ENCODE data around the gene RUFY1.
"Not testable (repeated sequence)": the region's sequence is repeated elsewhere in the genome, so short reads cannot be mapped to it uniquely, and the experiment has no call there.

RUFY1 gene

GRCh38 chr5:179533024-179533423, 17.3 kb upstream of the RUFY1 start:
- TF ChIP-seq ZFX (IDR thresholded peaks at IDR 0.05; ENCODE audit: borderline replicate concordance) = no peak
- no peak for TF ChIP-seq CTCF (IDR thresholded peaks at IDR 0.05)
- no peak overlapping the region for H3K27ac ChIP-seq

- H3K27ac ChIP-seq = no peak overlapping the region
Measured at GRCh38 chr5:179533907-179534306, 16.4 kb upstream of the RUFY1 start.

GRCh38 chr5:179534431-179534830, 15.9 kb upstream of the RUFY1 start:
- TF ChIP-seq ZFX (IDR thresholded peaks at IDR 0.05; ENCODE audit: borderline replicate concordance) (no peak), CTCF (IDR thresholded peaks at IDR 0.05) (no peak)
- no peak overlapping the region for H3K27ac ChIP-seq

More at GRCh38 chr5:179533907-179534306, 16.4 kb upstream of the RUFY1 start:
- TF ChIP-seq CTCF (IDR thresholded peaks at IDR 0.05) = no peak
- no peak for TF ChIP-seq ZFX (IDR thresholded peaks at IDR 0.05; ENCODE audit: borderline replicate concordance)

- no peak overlapping the region for H3K27ac ChIP-seq
- TF ChIP-seq CTCF (IDR thresholded peaks at IDR 0.05) = no peak
- TF ChIP-seq ZFX (IDR thresholded peaks at IDR 0.05; ENCODE audit: borderline replicate concordance) = no peak
Measured at GRCh38 chr5:179536676-179537075, 13.7 kb upstream of the RUFY1 start.

- H3K27ac ChIP-seq = no peak overlapping the region
- no peak for TF ChIP-seq ZFX (IDR thresholded peaks at IDR 0.05; ENCODE audit: borderline replicate concordance)
- no peak for TF ChIP-seq CTCF (IDR thresholded peaks at IDR 0.05)
Measured at GRCh38 chr5:179542170-179542569, 8.2 kb upstream of the RUFY1 start.

- not testable (repeated sequence) for H3K27ac ChIP-seq
Measured at GRCh38 chr5:179543275-179543674, 7.1 kb upstream of the RUFY1 start.

GRCh38 chr5:179553006-179553405, 2.7 kb downstream of the RUFY1 start:
- TF ChIP-seq ZFX (IDR thresholded peaks at IDR 0.05; ENCODE audit: borderline replicate concordance) (no peak), CTCF (IDR thresholded peaks at IDR 0.05) (no peak)
- H3K27ac ChIP-seq = no peak overlapping the region

- TF ChIP-seq ZFX (IDR thresholded peaks at IDR 0.05; ENCODE audit: borderline replicate concordance) = no peak
- no peak for TF ChIP-seq CTCF (IDR thresholded peaks at IDR 0.05)
- H3K27ac ChIP-seq = no peak overlapping the region
Measured at GRCh38 chr5:179553875-179554274, 3.5 kb downstream of the RUFY1 start.
